Measurements from ENCODE around the gene EFTUD2. TPM values are rescaled to one million over a fixed set of nuclear protein-coding genes. Genes with fewer than 3 reads are reported as not detected.
A peak's percentile ranks its signal among the peaks of the same experiment; 100 is the strongest.

The EFTUD2 gene
- total and polyA plus RNA-seq, 2 of the 13 experiments (the other 11 are each of a cell fraction or from before 2014, with no cell fraction given), result 111 to 137 TPM

DNA sequence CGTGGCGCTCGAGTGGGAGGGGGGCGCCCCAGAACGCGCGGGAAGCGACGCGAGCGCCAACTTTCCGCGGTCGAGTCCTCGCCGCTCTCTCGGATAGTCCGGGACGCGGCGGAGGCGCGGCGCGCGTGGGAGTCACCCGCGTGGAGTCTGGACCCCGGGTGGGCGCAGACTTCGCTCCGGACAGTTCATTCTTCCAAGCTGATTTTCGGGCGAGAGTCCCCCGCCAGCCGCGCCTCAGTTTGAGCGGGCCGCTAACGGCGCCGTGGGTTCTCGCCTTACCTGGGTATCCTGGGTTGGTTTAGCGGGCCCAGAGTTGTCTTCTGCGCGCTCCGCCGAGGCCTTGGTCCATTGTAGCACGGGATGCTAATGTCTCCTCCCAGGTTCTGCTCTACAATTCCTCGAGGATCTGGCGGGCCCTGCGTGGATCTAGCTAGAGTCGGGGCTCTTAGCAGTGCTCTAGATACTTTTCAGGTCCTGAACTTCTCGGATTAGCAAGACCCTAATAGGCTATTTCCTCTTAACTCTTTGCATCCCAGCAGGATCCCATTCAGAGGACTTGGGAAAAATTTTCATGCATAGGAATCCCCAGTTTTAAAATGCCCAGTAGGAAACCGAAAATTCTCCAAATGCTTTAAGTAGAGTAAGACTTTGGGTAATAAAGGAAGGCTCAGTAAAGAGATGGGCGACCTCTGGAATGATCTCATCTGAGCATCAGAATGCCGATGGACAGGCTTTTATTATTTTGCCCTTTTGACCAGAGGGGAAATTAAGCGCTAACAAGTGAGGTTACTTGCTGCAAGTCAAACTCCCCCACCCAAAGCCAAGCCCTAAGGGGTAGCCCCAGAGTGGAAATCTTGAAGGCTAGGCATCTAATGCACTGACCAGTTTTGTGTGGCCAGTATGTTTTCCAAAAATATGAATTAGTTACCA is 68.6 kb downstream of the EFTUD2 start (continued):
- TF ChIP-seq ZNF460 (CRISPR knock-in tag; IDR thresholded peaks at IDR 0.05; ENCODE audit: borderline replicate concordance) (no peak), ZNF383 (CRISPR knock-in tag; IDR thresholded peaks at IDR 0.05; ENCODE audit: borderline replicate concordance) (no peak), ZSCAN9 (CRISPR knock-in tag; IDR thresholded peaks at IDR 0.05; ENCODE audit: borderline replicate concordance) (no peak), ZFP82 (CRISPR knock-in tag; IDR thresholded peaks at IDR 0.05; ENCODE audit: borderline replicate concordance) (peak; percentile 47; the same call in 1 of the 2 replicates)
- TF ChIP-seq, protein P1, sequence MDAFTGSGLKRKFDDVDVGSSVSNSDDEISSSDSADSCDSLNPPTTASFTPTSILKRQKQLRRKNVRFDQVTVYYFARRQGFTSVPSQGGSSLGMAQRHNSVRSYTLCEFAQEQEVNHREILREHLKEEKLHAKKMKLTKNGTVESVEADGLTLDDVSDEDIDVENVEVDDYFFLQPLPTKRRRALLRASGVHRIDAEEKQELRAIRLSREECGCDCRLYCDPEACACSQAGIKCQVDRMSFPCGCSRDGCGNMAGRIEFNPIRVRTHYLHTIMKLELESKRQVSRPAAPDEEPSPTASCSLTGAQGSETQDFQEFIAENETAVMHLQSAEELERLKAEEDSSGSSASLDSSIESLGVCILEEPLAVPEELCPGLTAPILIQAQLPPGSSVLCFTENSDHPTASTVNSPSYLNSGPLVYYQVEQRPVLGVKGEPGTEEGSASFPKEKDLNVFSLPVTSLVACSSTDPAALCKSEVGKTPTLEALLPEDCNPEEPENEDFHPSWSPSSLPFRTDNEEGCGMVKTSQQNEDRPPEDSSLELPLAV (CRISPR knock-in tag; conservative IDR thresholded peaks at IDR 0.05; ENCODE audit: low read depth), result no peak
- TF ChIP-seq, protein P2, sequence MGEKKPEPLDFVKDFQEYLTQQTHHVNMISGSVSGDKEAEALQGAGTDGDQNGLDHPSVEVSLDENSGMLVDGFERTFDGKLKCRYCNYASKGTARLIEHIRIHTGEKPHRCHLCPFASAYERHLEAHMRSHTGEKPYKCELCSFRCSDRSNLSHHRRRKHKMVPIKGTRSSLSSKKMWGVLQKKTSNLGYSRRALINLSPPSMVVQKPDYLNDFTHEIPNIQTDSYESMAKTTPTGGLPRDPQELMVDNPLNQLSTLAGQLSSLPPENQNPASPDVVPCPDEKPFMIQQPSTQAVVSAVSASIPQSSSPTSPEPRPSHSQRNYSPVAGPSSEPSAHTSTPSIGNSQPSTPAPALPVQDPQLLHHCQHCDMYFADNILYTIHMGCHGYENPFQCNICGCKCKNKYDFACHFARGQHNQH (CRISPR knock-in tag; IDR thresholded peaks at IDR 0.05), result no peak
- TF ChIP-seq, protein P3, sequence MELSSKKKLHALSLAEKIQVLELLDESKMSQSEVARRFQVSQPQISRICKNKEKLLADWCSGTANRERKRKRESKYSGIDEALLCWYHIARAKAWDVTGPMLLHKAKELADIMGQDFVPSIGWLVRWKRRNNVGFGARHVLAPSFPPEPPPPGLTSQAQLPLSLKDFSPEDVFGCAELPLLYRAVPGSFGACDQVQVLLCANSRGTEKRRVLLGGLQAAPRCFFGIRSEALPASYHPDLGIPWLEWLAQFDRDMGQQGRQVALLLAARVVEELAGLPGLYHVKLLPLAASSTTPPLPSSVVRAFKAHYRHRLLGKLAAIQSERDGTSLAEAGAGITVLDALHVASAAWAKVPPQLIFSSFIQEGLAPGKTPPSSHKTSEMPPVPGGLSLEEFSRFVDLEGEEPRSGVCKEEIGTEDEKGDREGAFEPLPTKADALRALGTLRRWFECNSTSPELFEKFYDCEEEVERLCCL (CRISPR knock-in tag; IDR thresholded peaks at IDR 0.05; ENCODE audit: borderline replicate concordance), result no peak
